SJSA1 (cell line): ENCODE results near the gene SBK2. TPM values are rescaled to one million over a fixed set of nuclear protein-coding genes. Genes with fewer than 3 reads are reported as not detected.
"Not testable (repeated sequence)": the region's sequence is repeated elsewhere in the genome, so short reads cannot be mapped to it uniquely, and the experiment has no call there.

Experiments used
- DNase-seq, 2 experiments: peaks; one replicate each; pipeline ENCODE4 v3.0.0-alpha.2; 2015 to 2020; ENCODE audit warnings: low spot score in 2 of 2, low read depth in 1 of 2
- H3K27ac ChIP-seq: fragments of 250-450 bp; sonication (Bioruptor Pico); 2 replicates; pipeline ENCODE4 v1.5.1; 2020; ENCODE audit warnings: mild to moderate bottlenecking, moderate library complexity
- H3K27me3 ChIP-seq: fragments of 250-450 bp; sonication (Bioruptor Pico); replicated peaks from 2 replicates; pipeline ENCODE4 v1.5.1; 2020; ENCODE audit warnings: mild to moderate bottlenecking, moderate library complexity
- H3K36me3 ChIP-seq: fragments of 250-450 bp; sonication (Bioruptor Pico); 2 replicates; pipeline ENCODE4 v1.5.1; 2020; ENCODE audit warnings: mild to moderate bottlenecking
- H3K4me1 ChIP-seq: fragments of 250-450 bp; sonication (Bioruptor Pico); replicated peaks from 2 replicates; pipeline ENCODE4 v1.6.1; 2021; ENCODE audit warnings: mild to moderate bottlenecking
- H3K4me3 ChIP-seq: fragments of 250-450 bp; sonication (Bioruptor Pico); 2 replicates; pipeline ENCODE4 v1.5.1; 2020; ENCODE audit warnings: mild to moderate bottlenecking
- H3K9me3 ChIP-seq: fragments of 250-450 bp; sonication (Bioruptor Pico); replicated peaks from 2 replicates; pipeline ENCODE4 v1.5.1; 2020; ENCODE audit warnings: mild to moderate bottlenecking
- total RNA-seq: library from RNA; depleted of rRNA; stranded (reverse); fragments of >200 nt; shearing (Covaris generic); gene quantifications from 2 replicates; pipeline ENCODE4 v1.2.3, GENCODE V29; 2014; rRNA removed

SBK2 gene, protein sequence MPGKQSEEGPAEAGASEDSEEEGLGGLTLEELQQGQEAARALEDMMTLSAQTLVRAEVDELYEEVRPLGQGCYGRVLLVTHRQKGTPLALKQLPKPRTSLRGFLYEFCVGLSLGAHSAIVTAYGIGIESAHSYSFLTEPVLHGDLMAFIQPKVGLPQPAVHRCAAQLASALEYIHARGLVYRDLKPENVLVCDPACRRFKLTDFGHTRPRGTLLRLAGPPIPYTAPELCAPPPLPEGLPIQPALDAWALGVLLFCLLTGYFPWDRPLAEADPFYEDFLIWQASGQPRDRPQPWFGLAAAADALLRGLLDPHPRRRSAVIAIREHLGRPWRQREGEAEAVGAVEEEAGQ
- not detected in 2 replicates for total RNA-seq

DNA sequence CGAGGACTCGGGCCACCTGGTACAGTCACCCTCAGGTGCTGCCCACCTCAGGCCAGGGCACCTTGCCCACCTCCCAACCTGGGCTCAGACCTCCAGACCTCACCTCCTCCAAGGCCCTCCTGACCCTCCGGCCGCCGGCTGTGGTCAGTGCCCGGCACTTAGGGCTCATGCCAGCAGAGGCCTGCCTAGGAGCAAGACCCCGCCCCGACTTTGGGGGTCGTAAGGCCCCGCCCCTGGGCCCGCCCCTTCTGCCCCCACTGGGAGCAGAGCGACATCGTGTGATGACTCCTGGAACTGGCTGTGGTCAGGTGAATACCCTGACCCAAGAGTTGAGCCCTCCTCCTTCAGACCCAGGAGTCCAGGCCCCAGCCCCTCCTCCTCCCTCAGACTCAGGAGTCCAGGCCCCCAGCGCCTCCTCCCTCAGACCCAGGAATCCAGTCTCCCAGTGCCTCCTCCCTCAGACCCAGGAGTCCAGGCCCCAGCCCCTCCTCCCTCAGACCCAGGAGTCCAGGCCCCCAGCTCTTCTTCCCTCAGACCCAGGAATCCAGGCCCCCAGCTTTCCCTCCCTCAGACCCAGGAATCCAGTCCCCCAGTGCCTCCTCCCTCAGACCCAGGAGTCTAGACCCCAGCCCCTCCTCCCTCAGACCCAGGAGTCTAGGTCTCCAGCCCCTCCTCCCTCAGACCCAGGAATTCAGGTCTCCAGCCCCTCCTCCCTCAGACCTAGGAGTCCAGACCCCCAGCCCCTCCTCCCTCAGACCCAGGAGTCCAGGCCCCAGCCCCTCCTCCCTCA, at the start of gene SBK2:
SBK2 (minus strand) TSS at position 183 of the 790 bp plus-strand sequence. CDS start 839 bp downstream, outside the sequence.
- no peak for DNase-seq
- Histone ChIP-seq H3K27me3 (no peaks in the 10 kb centered on the region), H3K9me3 (no peaks in the 10 kb centered on the region), H3K4me1 (no peaks in the 10 kb centered on the region), H3K27ac (no peak within 1 kb of the TSS), H3K36me3 (no peaks in the 10 kb centered on the region), H3K4me3 (no peak within 1 kb of the TSS)

DNA sequence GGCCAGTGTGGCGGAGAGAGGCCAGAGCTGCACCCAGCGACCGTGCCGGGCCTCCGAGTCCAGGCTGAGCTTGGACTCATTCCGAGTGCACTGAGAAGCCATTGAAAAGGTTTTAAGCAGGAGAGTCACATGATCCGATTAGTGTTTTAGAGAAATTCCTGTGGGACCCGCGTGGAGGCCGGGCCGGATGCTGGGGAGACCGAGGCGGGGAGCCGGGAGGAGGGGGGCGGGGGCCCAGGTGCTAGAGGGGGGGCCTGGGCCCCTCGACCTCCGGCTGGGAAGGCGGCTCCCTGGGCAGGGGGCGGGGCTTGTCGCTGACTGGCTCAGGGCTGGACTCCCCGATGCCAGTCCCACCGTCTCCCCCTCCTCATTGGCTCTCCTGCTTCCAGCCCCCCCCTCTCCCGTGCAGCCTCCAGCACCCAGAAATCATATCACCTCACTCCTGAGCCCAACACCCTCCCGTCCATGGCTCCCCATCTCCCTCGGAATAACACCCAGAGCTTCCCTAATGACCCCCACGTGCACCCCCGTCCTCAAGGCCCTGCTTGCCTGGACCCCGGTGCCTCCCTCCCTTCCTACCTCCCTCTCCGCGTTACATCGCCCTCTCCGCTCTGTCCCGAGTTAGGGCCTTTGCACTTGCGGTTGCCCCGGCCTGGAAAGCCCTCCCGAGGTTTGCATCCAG, 48.9 kb upstream of the SBK2 start:
- no peak overlapping the region for H3K27ac ChIP-seq
- no peaks in the 10 kb centered on the region for H3K9me3 ChIP-seq
- H3K27me3 ChIP-seq, result no peaks in the 10 kb centered on the region
- H3K4me1 ChIP-seq, result peaks cover 31% of the 10 kb centered on the region
- H3K36me3 ChIP-seq, result no peaks in the 10 kb centered on the region
- peak; percentile 26 to 77 for DNase-seq
- peak overlapping the region; percentile 16 for H3K4me3 ChIP-seq

DNA sequence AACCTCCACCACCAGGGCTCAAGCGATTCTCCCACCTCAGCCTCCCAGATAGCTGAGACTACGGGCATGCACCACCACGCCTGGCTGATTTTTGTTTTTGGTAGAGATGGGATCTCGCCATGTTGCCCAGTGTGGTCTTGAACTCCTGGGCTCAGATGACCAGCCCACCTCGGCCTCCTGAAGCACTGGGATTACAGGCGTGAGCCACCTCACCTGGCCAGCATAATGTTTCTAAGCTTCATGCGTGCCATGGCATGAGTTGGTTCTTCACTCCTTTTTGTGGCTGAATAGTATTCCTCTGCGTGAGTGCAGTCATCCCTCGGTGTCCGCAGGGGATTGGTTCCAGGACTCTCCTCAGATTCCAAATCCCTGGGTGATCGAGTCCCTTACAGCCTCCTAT, 47.9 kb upstream of the SBK2 start:
- no peak overlapping the region for H3K4me3 ChIP-seq
- H3K27ac ChIP-seq, result no peak overlapping the region
- H3K27me3 ChIP-seq, result no peaks in the 10 kb centered on the region
- no peaks in the 10 kb centered on the region for H3K36me3 ChIP-seq
- H3K9me3 ChIP-seq, result no peaks in the 10 kb centered on the region
- no peak for DNase-seq
- H3K4me1 ChIP-seq, result peaks cover 31% of the 10 kb centered on the region

DNA sequence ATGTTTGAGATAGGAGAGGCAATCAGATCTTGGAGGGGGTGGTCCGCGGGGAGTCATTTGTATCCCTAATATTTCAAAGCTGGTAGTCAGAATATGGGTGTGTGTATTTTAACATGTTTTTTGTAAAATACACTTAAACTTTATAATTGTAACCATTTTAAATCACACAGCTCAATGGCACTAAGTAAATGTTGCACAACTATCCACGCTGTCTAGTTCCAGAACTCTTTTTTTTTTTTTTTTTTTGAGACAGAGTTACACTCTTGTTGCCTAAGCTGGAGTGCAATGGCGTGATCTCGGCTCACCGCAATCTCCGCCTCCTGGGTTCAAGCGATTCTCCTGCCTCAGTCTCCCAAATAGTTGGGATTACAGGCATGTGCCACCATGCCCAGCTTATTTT, 47.0 kb upstream of the SBK2 start:
- DNase-seq, H3K27me3 ChIP-seq, H3K9me3 ChIP-seq, H3K36me3 ChIP-seq, H3K27ac ChIP-seq, H3K4me3 ChIP-seq: not testable (repeated sequence)
- peaks cover 37% of the 10 kb centered on the region for H3K4me1 ChIP-seq

DNA sequence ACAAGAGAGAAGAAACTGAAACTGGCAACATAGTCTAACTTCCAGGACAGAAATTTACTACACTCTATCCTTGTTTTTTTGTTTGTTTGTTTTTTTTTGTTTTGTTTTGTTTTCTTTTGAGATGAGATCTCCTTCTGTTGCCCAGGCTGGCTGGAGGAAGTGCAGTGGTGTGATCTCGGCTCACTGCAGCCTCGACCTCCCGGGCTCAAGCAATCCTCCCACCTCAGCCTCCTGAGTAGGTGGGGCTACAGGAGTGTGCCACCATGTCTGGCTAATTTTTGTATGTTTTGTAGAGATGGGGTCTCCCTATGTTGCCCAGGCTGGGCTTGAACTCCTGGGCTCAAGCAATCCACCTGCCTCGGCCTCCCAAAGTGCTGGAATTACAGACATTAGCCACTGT, 45.4 kb upstream of the SBK2 start:
- H3K27me3 ChIP-seq, H3K9me3 ChIP-seq, DNase-seq, H3K4me3 ChIP-seq, H3K27ac ChIP-seq: not testable (repeated sequence)
- Histone ChIP-seq H3K36me3 (peaks cover 13% of the 10 kb centered on the region), H3K4me1 (peaks cover 35% of the 10 kb centered on the region)

GRCh38 chr19:55581823-55582223, 44.9 kb upstream of the SBK2 start:
- no peaks in the 10 kb centered on the region for H3K9me3 ChIP-seq
- no peaks in the 10 kb centered on the region for H3K27me3 ChIP-seq
- no peak for DNase-seq
- no peak overlapping the region for H3K4me3 ChIP-seq
- H3K27ac ChIP-seq, result no peak overlapping the region
- H3K36me3 ChIP-seq, result peaks cover 17% of the 10 kb centered on the region
- peaks cover 31% of the 10 kb centered on the region for H3K4me1 ChIP-seq

DNA sequence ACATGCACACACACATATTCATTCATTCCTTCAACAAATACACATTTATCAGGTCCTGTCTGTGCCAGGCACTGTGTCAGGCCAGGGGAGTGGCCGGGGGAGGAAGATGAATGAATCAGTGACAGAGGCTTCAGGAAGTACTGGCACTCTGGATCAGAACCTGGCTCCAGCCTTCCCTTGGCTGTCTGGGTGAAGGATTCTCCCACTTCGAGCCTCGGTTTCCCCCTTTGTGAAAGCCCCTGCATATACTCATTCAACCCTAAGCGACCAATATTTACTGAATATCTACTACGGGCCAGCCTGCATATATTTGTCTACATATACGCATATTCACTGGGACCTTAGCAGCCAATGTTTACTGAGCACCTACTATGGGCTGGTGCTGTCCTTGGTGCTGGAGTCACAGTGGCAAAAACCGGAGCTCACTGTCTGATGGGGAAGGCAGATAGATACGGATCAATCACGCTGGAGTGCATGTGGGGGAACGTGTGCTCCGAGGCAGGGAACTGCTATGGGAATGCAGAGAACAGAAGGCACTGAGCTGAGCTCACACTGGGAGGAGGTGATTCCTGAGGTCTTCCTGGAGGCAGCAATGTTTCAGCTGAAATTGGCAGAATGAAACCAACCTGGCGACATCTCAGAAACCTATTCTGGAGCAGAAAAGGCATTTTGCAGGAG, 44.4 kb upstream of the SBK2 start:
- H3K27me3 ChIP-seq, result no peaks in the 10 kb centered on the region
- DNase-seq, result no peak
- no peaks in the 10 kb centered on the region for H3K9me3 ChIP-seq
- H3K27ac ChIP-seq, result peak overlapping the region; percentile 44
- peaks cover 25% of the 10 kb centered on the region for H3K4me1 ChIP-seq
- peaks cover 20% of the 10 kb centered on the region for H3K36me3 ChIP-seq
- H3K4me3 ChIP-seq, result peak overlapping the region; percentile 70

- Histone ChIP-seq H3K9me3 (no peaks in the 10 kb centered on the region), H3K4me1 (peaks cover 19% of the 10 kb centered on the region), H3K27me3 (no peaks in the 10 kb centered on the region), H3K27ac (peak within 1 kb of the TSS; percentile 71), H3K4me3 (peak within 1 kb of the TSS; percentile 70), H3K36me3 (peaks cover 20% of the 10 kb centered on the region)
- peak; percentile 76 to 91 for DNase-seq
Measured at GRCh38 chr19:55580628-55581144, 43.8 kb upstream of the SBK2 start, which contains the start of gene ZNF579. ZNF579 (minus strand) TSS chr19:55580848; CDS start chr19:55579639, 1,209 bp downstream.

- peak overlapping the region; percentile 71 for H3K27ac ChIP-seq
- peaks cover 12% of the 10 kb centered on the region for H3K4me1 ChIP-seq
- peak overlapping the region; percentile 70 for H3K4me3 ChIP-seq
- no peaks in the 10 kb centered on the region for H3K27me3 ChIP-seq
- peak; percentile 32 to 62 for DNase-seq
- no peaks in the 10 kb centered on the region for H3K9me3 ChIP-seq
- peaks cover 20% of the 10 kb centered on the region for H3K36me3 ChIP-seq
Measured at GRCh38 chr19:55579766-55580621, 43.1 kb upstream of the SBK2 start.

GRCh38 chr19:55578761-55579747, 42.1 kb upstream of the SBK2 start:
- Histone ChIP-seq H3K27ac (no peak overlapping the region), H3K36me3 (peaks cover 20% of the 10 kb centered on the region), H3K4me3 (peak overlapping the region; percentile 70), H3K4me1 (peaks cover 11% of the 10 kb centered on the region), H3K9me3 (no peaks in the 10 kb centered on the region), H3K27me3 (no peaks in the 10 kb centered on the region)
- no peak for DNase-seq

DNA sequence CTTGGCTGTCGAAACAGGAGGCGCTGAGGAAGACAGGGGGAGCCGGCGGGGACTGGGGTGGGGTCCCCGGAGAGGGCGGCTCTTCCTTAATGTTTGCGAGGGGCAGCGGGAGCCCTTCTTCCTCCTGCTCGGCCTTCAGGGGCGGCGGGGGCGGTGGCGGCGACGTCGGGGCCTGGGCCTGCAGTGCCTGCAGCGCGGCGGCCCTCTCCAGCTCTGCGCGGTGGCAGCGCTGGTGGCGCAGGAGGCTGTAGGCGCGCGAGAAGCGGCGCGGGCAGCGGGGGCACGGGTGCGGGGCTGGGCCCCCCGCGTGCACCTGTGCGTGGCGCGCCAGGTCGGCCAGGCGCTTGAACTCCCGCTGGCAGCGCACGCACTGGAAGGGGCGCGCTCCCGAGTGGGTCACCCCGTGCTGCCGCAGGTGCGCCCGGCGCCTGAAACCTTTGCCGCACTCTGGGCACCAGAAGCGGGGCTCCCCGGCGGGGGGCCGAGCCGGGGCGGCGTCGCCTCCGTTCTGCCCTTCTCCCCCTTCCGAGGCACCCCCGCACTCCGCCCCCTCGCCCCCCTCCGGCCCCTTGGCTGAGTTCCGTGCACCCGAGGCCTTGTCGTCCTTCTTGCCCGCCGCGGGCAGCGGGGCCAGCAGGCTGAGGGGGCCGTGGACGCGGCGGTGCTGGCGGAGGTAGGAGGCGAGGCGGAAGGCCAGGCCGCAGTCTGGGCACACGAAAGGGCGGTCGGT, 41.3 kb upstream of the SBK2 start:
- no peaks in the 10 kb centered on the region for H3K27me3 ChIP-seq

More for the DNA sequence above, 41.3 kb upstream of the SBK2 start:
- Histone ChIP-seq H3K27ac (no peak overlapping the region), H3K36me3 (peaks cover 20% of the 10 kb centered on the region), H3K9me3 (no peaks in the 10 kb centered on the region), H3K4me1 (peaks cover 11% of the 10 kb centered on the region), H3K4me3 (no peak overlapping the region)
- DNase-seq, result no peak
